GM03348 (cell line): Measurements from ENCODE around the gene MAP3K7.
"Not testable (repeated sequence)": the region's sequence is repeated elsewhere in the genome, so short reads cannot be mapped to it uniquely, and the experiment has no call there.

Experiments
- DNase-seq: peaks from one replicate; pipeline ENCODE4 v3.0.0; 2012; ENCODE audit warnings: low spot score

Gene MAP3K7

GRCh38 chr6:90578894-90579549, 7.8 kb downstream of the MAP3K7 start:
- no peak for DNase-seq

GRCh38 chr6:90575267-90575666, 11.6 kb downstream of the MAP3K7 start:
- DNase-seq = no peak

DNA sequence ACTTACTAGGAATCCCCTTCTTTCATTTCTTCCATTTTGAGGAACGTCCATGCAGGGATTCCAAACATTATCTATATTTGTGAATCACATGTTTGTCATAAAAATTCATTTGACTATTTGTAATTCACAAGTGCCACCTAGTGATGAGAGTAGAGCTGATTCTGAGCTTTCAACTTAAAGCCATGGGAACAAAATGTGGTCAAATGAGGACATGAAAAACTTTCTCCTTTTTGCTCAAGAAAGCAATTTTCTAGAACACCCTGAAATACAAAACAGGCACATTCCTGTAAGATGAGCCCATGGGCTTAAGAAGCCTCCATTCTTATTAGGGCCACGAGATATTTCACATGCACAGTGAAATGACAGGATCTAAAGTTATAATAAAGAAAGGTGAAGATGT, 12.3 kb downstream of the MAP3K7 start:
- DNase-seq = peak; percentile 13

- DNase-seq = no peak
Observed at GRCh38 chr6:90573624-90574023, 13.2 kb downstream of the MAP3K7 start.

GRCh38 chr6:90572856-90573255, 14.0 kb downstream of the MAP3K7 start:
- DNase-seq = no peak

GRCh38 chr6:90569223-90569622, 17.6 kb downstream of the MAP3K7 start:
- no peak for DNase-seq

GRCh38 chr6:90567682-90568081, 19.2 kb downstream of the MAP3K7 start:
- DNase-seq = not testable (repeated sequence)

DNA sequence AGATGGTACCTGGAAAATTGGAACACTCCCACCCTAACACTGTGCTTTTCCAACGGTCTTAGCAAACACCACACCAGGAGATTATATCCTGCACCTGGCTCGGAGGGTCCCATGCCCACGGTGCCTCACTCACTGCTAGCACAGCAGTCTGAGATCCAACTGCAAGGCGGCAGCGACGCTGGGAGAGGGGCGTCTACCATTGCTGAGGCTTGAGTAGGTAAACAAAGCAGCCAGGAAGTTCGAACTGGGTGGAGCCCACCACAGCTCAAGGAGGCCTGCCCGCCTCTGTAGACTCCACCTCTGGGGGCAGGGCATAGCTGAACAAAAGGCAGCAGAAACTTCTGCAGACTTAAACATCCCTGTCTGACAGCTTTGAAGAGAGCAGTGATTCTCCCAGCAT, 24.5 kb downstream of the MAP3K7 start:
- DNase-seq = not testable (repeated sequence)

DNA sequence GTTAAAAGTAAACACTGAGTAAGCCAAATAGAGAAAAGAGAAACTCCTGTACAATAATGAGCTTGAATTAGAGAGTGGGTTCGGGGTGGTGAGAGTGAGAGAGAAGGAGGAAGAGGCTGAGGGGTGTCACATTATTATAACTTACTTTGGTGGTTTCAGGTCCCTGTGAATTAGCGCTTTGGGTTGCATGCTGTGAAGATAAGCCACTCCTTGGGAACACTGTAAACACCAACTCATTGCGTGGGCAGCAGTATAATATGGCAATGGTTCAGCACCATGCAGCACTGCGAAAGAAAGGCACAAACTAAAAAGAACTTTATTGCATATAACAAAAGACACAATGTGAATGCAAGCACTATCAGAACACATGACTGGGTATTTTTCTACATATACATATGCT, 26.9 kb downstream of the MAP3K7 start:
- DNase-seq = no peak

- no peak for DNase-seq
Observed at GRCh38 chr6:90557006-90557405, 29.9 kb downstream of the MAP3K7 start.

DNA sequence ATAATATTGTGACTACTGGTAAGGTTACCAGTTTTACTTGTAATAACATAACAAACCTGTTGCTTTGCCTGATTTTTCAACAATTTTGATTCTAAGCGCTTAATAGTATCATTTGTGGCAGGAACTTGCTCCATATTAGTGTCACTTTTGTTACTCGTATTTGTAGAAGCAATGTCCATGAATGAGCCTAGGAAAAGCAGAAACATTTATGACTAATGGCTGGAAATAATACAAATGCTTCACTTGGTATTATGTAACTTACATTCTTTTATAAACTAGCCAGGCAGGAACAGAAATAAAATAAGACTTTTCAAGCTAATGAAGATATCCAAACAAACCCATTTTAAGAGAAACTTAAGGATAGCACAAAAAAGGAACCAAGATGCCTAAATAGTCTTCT, 38.9 kb downstream of the MAP3K7 start:
- DNase-seq = peak; percentile 12

DNA sequence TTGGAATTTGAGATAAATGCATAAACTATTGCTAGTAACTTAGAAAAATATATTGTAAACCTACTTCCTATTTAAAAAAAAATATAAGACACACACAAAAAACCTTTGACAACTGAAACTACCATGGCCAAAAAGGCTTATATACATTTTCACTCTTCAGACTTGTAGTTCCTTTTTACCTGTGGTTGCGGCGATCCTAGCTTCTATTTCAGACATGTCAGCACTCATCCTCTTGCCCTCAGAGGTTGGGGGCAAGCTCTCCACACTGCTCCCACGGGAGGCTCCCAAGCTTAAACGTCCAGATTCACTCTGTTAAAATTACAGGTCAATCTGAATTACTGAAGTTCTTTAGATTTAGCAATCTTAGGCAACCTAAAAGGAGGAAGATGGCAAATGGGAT, 39.8 kb downstream of the MAP3K7 start:
- DNase-seq = no peak

DNA sequence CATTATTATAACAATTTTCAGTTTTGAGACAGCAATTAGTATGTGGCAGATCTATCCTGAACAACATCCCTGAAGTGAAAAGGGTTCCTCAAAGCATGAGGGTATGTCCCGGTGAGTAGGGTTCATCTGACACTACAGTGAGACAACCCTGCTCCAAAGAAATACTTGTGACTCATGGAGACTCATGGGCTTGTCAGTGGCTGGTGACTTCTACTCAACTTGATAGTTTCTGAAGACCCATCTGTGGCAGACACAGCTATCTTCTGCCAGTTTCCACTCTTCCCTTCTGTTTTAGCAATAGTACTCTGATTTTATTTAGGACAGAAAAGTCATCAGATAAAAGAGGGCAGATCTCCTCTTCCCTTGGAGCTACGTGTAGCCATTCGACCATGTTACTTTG, 41.4 kb downstream of the MAP3K7 start:
- no peak for DNase-seq

DNA sequence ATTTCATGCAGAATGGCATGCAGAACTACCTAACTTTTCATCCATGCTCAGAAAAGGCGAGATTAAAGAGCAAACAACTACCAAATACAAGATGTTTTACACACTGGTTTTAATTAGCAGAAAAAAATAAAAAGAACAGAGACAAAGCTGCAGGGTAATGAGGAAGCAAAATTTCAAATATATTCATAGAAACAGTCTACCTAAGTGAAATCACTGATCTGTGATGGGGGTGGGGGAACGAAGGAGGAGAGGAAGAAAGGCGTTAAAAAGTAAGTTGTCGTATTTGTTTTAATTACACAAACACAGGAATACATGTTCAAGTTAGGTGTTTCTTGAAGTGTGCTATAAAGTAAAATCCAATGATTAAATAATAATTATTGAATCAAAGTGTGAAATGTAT, 42.1 kb downstream of the MAP3K7 start:
- DNase-seq = no peak

DNA sequence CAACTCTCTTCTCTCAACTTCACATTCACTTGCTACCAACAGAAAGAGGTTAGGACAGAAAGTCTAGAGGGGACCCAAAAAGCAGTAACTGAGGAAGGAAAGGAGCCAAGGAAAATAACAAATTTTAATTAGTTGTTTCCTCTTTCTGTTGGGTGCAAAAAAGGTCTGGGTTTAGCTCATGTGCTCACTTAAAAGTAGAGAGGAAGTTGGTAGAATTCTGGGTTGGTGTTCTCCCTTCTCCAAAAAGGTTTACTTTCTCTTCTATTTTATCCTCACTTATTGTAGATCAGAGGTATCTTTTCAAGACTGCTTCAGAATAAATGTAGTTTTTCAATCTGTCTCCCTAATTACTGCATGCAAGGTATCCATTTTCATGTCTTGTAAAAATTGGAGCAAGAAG, 42.8 kb downstream of the MAP3K7 start:
- DNase-seq = no peak

DNA sequence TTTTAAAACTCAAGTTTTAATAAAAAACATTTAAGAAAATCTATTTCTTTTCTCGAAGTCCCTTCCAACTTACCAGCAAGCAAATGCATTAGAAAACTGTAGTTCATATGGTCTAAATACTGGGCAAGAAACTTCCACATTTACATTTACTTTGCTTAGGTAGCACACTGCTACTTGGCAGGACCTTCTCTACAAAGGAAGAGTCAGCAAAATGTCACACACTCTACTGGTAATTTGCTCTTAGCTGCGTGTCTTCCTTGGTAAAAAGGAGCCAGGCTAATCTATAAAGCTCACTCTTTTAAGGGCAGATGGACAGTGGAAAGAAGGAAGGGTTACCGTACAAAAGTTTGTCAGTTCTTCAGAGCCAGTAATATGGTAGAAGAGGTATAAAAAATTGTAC, 45.7 kb downstream of the MAP3K7 start:
- DNase-seq = no peak

- DNase-seq = no peak
Observed at GRCh38 chr6:90538278-90539046, 48.4 kb downstream of the MAP3K7 start.

GRCh38 chr6:90537723-90538258, 49.1 kb downstream of the MAP3K7 start:
- peak; percentile 13 for DNase-seq

- peak; percentile 33 for DNase-seq
Observed at GRCh38 chr6:90537027-90537426, 49.8 kb downstream of the MAP3K7 start.

- DNase-seq = no peak
Observed at GRCh38 chr6:90536520-90536919, 50.4 kb downstream of the MAP3K7 start.

- no peak for DNase-seq
Observed at GRCh38 chr6:90534337-90535025, 52.4 kb downstream of the MAP3K7 start.

DNA sequence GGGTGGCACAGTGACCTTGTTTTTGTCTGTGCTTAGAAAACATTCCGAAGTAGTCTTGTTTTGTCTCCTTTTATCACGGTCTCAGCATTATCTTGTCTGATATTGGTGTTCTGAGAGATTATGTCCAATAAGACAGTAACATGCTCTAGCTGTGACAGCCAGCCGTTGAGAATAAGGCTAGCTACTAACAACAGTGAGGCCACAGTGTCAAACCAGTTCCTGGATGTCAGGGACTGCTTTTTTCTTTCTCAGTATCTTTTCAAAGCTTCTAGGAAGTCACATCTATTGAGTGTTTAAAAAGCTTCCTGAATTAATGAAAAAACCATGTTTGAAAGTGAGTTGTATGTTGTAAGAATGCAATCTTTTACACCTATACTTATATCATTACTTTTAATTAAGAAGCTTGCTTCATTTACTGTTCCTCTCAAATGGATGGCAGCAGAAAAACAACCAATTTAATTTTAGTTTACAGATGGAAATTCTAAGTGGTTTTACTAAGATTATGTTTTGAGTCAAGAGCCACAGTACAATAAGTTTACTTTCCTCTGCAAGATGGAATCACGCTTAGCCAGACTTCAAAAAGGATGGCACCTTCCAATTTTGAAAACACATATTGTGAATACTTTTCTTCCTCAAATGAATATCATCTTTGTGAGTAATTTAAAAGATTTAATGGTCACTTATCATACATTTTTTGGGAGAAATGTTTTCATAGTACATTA, 53.1 kb downstream of the MAP3K7 start:
- no peak for DNase-seq
